ENCODE results near the gene SLC16A7.

SLC16A7 gene

GRCh38 chr12:59763835-59764234 is 168.0 kb downstream of the SLC16A7 start:
- H2AFZ ChIP-seq (ENCODE audit: low read length) = no peak overlapping the region
- H3K27ac ChIP-seq (ENCODE audit: low read depth, low read length, poor library complexity, severe bottlenecking) = no peak overlapping the region
- no peaks in the 10 kb centered on the region for H3K27me3 ChIP-seq (ENCODE audit: insufficient read depth, low read length)
- 0 out of 2 replicates have a peak, but pooled peaks cover 3% of the 10 kb centered on the region for H3K9me3 ChIP-seq (ENCODE audit: low read length)
- no peak overlapping the region for H3K4me2 ChIP-seq (ENCODE audit: low read length)
- no peaks in the 10 kb centered on the region for H3F3A ChIP-seq (ENCODE audit: insufficient read depth, low read length)
- no peak overlapping the region for H3K4me3 ChIP-seq (ENCODE audit: low read depth, low read length, poor library complexity, severe bottlenecking)
- H3K36me3 ChIP-seq (ENCODE audit: insufficient read depth, low read length) = no peaks in the 10 kb centered on the region; the same call in 1 of the 2 replicates
- no peaks in the 10 kb centered on the region for H4K20me1 ChIP-seq (ENCODE audit: insufficient read depth, low read length)
- no peak for TF ChIP-seq CTCF (IDR thresholded peaks at IDR 0.05; ENCODE audit: low read length)
- TF ChIP-seq EZH2 (IDR thresholded peaks at IDR 0.05; ENCODE audit: borderline replicate concordance, low read length) = no peak
- no peaks in the 10 kb centered on the region for H3K4me1 ChIP-seq (ENCODE audit: insufficient read depth, low read length, severe bottlenecking)
- H3K79me2 ChIP-seq (ENCODE audit: insufficient read depth, low read length) = no peaks in the 10 kb centered on the region
- no peak overlapping the region for H3K9ac ChIP-seq (ENCODE audit: low read length)
- no peaks in the 10 kb centered on the region for H3K9me2 ChIP-seq (ENCODE audit: low read depth, low read length)

- Histone ChIP-seq H3K9me3 (ENCODE audit: low read length) (0 out of 2 replicates have a peak, but pooled peaks cover 3% of the 10 kb centered on the region), H3K27ac (ENCODE audit: low read depth, low read length, poor library complexity, severe bottlenecking) (no peak overlapping the region), H3K36me3 (ENCODE audit: insufficient read depth, low read length) (no peaks in the 10 kb centered on the region; the same call in 1 of the 2 replicates), H3K9me2 (ENCODE audit: low read depth, low read length) (no peaks in the 10 kb centered on the region), H3K4me2 (ENCODE audit: low read length) (no peak overlapping the region), H3K4me1 (ENCODE audit: insufficient read depth, low read length, severe bottlenecking) (no peaks in the 10 kb centered on the region), H3K9ac (ENCODE audit: low read length) (no peak overlapping the region), H2AFZ (ENCODE audit: low read length) (no peak overlapping the region), H3K4me3 (ENCODE audit: low read depth, low read length, poor library complexity, severe bottlenecking) (no peak overlapping the region), H4K20me1 (ENCODE audit: insufficient read depth, low read length) (no peaks in the 10 kb centered on the region), H3K79me2 (ENCODE audit: insufficient read depth, low read length) (no peaks in the 10 kb centered on the region), H3F3A (ENCODE audit: insufficient read depth, low read length) (no peaks in the 10 kb centered on the region), H3K27me3 (ENCODE audit: insufficient read depth, low read length) (no peaks in the 10 kb centered on the region)
- TF ChIP-seq CTCF (IDR thresholded peaks at IDR 0.05; ENCODE audit: low read length) (no peak), EZH2 (IDR thresholded peaks at IDR 0.05; ENCODE audit: borderline replicate concordance, low read length) (no peak)
Observed at GRCh38 chr12:59768031-59768430, 172.2 kb downstream of the SLC16A7 start.

- TF ChIP-seq CTCF (IDR thresholded peaks at IDR 0.05; ENCODE audit: low read length) (peak; percentile 24; the same call in 1 of the 2 replicates), EZH2 (IDR thresholded peaks at IDR 0.05; ENCODE audit: borderline replicate concordance, low read length) (no peak)
- Histone ChIP-seq H3F3A (ENCODE audit: insufficient read depth, low read length) (no peaks in the 10 kb centered on the region), H3K4me3 (ENCODE audit: low read depth, low read length, poor library complexity, severe bottlenecking) (no peak overlapping the region), H3K27ac (ENCODE audit: low read depth, low read length, poor library complexity, severe bottlenecking) (no peak overlapping the region), H2AFZ (ENCODE audit: low read length) (no peak overlapping the region), H3K9ac (ENCODE audit: low read length) (no peak overlapping the region), H3K4me1 (ENCODE audit: insufficient read depth, low read length, severe bottlenecking) (no peaks in the 10 kb centered on the region), H3K36me3 (ENCODE audit: insufficient read depth, low read length) (peaks cover 5% of the 10 kb centered on the region; the same call in 1 of the 2 replicates), H3K9me3 (ENCODE audit: low read length) (no peaks in the 10 kb centered on the region), H3K27me3 (ENCODE audit: insufficient read depth, low read length) (no peaks in the 10 kb centered on the region), H3K79me2 (ENCODE audit: insufficient read depth, low read length) (no peaks in the 10 kb centered on the region), H3K9me2 (ENCODE audit: low read depth, low read length) (no peaks in the 10 kb centered on the region), H3K4me2 (ENCODE audit: low read length) (no peak overlapping the region), H4K20me1 (ENCODE audit: insufficient read depth, low read length) (no peaks in the 10 kb centered on the region)
Observed at GRCh38 chr12:59780605-59781135, 184.8 kb downstream of the SLC16A7 start.
